ENCODE data around the gene PEX7.
A peak's percentile ranks its signal among the peaks of the same experiment; 100 is the strongest.
"Not testable (repeated sequence)": the region's sequence is repeated elsewhere in the genome, so short reads cannot be mapped to it uniquely, and the experiment has no call there.

Gene PEX7

DNA sequence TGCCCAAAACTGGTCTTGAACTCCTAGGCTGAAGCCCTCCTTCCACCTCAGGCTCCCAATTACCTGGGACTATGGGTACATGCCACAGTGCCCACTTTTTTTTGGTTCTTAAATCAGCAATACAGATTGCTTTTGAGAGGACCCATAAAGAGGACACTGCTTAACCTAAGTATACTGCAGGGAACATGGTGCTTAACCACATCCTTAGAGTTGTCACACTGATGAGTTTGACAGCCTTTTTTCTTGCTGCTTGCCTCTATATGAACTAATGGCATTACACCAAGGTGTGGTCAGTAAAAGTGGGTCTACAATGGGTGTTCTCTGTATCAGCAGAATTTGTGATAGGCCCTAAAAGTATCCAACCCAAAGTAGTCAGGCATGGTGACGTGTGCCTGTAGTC lies 92.6 kb downstream of the PEX7 start:
- no peak for DNase-seq

DNA sequence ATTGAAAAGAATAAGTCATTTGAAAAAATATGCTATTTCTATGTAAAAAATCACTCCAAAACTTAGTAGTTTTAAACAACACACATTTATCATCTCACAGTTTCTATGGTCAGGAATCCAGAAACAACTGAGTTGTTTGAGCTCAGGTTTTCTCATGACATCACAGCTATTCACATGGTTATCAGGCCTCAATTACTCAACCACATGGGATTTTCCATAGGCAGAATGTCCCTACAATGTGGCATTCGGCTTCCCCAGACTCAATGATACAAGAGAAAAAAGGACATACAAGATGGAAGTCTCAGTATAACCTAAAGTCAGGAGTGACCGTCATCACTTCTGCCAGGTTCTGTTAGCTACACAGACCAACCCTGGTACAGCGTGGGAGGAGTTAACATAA lies 96.3 kb downstream of the PEX7 start:
- DNase-seq = no peak

DNA sequence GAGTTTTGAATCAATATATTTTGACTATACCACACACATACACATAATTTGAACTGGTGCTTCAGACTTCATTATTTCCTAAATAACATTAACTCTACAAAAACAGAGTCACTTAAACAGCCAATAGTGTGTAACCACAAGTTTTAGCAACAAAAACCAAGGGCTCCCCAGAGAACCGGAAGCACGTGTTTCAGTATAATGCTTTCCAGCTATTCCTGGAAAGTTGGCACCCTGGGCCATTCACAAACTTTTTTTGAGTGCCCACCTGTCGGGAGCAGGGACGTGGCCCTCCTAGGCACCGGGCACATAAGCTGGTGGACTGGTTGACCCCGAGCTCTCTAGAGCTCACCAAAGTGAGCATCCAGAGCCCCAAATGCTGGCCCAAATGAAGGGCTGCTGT lies 97.8 kb downstream of the PEX7 start:
- peak; percentile 39 for DNase-seq

DNA sequence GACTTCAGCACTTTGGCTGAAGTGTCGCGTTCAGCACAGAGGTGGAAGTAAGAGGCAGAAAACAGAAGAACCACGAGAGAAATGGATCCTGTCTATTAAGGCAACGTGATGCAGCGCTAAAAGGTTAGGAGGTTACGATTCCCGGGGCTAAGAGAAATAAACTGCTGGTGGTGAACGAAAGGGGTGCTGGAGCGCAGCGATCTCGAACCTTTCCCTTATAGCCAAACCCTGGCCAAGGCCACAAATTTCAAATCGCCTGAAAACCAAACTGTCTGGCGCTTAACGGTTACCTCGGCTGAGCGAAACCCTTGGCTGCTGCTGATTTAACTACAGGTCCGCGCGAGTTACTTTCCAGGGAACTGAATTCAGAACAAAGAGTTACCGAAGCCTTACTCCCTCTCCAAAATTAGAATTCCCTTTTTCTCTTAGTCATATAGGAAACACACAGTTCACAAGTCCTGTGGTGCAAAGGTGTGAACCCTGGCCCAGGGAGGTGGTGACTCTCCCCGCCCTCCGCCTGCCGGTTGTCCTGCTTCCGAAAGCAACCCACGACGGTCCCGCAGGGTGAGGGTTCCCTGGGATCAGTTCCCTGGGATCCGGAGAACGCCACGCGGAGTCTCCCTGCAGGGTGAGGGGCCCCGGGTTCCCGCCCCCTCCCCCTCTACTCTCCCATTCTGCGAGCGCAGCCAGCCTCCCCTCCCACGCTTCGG lies 98.4 kb downstream of the PEX7 start:
- DNase-seq = peak; percentile 53

DNA sequence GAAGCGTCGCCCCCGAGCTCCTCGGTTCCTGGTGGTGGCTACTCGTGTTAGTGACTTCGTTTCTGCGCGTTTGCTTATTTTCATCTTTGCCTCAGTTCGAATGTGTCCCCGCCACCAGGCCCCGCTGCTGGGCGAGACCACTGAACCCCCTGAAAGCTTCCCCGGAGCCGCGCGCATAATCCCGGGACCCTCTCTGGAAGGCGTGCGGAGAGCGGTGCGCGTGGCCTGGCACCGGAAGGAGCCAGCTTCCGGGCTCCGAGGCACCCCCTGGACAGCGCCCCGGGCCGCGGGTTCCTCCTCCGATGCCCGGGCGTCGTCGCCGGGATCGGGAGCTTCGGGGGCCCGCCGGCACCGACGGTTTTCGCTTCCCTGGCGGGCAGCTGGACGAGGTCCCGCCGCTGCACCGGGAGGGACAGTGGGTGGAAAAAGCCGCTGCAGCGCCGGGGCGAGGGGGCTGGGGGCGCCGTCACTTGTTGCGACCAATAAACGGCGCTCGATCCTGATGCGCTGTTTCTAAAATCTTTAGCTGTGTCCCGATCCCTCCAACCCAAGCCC lies 99.1 kb downstream of the PEX7 start:
- peak; percentile 35 for DNase-seq

DNA sequence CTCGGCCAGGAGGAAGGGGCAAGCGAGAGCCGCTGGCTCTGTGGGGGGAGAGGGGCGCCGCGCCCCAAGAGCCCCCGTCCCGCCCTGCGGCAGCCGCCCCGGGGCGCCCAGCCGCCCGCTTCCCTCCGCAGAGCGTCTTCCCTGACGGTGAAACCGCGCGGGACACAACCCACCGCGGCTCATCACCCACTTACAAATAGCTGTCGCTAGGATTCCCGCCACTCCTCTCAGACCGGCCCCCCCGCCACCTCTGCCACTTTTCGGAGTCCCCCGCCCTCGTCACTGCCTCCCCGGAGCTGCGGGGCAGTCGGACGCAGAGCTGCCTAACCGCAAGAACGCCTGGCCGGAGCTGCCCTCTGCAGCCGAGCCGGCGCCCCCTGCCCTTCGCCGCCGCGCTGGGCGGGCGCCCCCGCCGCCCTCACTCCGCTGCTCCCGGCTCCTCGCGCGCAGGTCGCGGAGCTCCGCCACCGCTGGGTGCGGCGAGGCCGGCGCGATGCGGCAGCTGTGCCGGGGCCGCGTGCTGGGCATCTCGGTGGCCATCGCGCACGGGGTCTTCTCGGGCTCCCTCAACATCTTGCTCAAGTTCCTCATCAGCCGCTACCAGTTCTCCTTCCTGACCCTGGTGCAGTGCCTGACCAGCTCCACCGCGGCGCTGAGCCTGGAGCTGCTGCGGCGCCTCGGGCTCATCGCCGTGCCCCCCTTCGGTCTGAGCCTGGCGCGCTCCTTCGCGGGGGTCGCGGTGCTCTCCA lies 99.7 kb downstream of the PEX7 start, which contains the start of gene SLC35D3:
Gene SLC35D3, plus strand, starts transcription at position 366 of the 749 bp plus-strand sequence. Its CDS starts 128 bp downstream, at position 494.
- peak; percentile 68 for DNase-seq

DNA sequence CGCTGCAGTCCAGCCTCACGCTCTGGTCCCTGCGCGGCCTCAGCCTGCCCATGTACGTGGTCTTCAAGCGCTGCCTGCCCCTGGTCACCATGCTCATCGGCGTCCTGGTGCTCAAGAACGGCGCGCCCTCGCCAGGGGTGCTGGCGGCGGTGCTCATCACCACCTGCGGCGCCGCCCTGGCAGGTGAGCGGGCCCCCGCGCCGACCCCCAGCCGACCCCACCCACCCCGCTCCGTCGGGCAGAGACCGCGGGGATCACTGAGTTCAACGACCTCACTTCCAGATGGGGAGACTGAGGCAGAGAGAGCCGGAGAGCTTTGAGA lies 100.3 kb downstream of the PEX7 start:
- DNase-seq = no peak

DNA sequence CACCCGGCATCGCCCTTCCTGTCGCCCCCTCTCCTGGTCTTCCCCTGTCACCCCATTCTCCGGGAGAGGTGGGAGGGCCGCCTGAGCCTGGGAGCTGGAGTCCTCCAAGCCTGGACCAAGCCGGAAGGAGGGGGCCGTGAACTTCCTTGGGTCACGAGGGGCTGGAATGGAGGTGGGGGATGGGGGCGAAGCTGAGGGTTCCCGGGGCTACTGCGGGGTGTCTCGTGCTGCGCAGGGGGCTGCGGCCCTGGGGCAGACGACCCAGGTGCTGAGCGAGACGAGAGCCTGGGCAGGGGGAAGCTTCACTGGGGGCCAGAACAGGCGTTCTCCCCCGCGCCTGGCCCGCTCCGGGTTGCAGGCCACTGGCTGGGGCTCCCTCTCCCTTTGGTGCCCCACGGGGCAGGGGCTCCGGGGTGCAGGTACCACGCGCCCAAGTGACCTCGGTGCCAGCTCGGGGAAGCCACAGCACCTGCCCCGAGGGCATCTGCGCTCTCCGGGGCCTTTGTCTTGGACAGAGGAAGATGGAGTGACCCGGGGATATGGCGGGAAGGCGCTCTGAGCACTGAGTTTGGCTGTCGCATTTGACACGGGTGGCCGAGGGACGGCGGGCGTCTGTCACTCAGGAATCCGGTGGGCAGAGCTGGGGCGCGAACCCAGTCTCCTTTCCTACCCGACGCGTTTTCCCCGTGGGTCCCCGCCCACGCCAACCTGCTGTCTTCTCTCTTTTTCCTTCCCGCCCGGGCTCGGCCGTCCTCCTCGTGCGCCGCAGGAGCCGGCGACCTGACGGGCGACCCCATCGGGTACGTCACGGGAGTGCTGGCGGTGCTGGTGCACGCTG lies 100.9 kb downstream of the PEX7 start:
- peak; percentile 54 for DNase-seq

DNA sequence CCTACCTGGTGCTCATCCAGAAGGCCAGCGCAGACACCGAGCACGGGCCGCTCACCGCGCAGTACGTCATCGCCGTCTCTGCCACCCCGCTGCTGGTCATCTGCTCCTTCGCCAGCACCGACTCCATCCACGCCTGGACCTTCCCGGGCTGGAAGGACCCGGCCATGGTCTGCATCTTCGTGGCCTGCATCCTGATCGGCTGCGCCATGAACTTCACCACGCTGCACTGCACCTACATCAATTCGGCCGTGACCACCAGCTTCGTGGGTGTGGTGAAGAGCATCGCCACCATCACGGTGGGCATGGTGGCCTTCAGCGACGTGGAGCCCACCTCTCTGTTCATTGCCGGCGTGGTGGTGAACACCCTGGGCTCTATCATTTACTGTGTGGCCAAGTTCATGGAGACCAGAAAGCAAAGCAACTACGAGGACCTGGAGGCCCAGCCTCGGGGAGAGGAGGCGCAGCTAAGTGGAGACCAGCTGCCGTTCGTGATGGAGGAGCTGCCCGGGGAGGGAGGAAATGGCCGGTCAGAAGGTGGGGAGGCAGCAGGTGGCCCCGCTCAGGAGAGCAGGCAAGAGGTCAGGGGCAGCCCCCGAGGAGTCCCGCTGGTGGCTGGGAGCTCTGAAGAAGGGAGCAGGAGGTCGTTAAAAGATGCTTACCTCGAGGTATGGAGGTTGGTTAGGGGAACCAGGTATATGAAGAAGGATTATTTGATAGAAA lies 101.7 kb downstream of the PEX7 start:
- no peak for DNase-seq

DNA sequence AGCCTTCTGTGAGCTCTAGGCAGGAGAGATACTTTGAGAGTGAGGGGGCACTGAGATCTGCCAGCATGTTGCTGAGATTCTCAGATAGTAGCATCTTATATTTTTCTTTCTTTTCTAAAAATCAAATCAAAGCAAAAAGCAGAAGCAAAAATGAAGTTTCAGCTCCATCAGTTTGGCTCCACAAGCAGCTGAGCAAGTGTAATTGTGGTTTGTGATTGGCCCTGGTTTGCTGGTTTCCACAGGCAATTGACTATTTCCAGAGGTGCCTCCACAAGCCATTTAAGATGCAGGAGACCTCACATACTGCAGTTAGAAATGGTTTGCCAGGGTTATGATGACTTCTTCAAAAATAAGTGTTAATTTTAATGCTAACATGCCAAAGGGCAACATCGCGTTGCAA lies 104.0 kb downstream of the PEX7 start:
- DNase-seq = no peak

DNA sequence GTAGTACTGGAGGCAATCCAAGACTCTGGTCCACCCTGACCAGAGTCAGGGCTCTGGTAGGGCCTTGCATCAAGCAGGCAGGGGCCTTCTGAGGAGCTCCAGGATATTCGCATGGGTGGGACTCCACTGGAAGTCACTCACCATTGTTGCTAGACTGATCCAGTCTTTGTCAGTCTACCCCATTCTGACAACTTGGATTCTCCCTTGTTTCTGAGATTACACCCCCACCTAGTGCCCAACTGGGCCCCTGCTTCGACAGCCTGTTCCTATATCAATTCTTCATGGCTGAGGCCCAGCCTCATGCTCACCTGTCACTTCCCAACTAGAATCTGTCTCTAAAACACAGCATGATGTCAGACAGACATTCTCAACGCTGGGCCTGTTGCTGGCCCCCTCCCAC lies 104.9 kb downstream of the PEX7 start:
- DNase-seq = peak; percentile 74

DNA sequence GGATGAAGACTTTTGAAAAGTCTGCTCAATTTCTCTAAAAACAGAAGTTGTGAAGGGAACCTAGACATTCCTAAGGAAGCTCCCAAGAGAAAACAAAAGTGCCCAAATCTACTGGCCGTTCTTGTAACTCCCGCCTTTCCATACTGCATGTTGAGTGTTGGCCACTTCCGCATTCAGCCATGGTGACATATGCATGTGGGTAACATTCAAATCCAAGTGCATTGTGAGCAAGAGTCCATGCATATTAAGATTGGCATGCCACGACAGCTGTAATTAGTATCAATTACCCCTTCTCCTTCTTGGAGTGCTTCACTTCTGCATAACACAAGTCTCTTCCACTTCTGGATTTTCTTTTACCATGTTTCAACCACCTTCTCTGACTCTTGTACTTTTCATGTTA lies 108.1 kb downstream of the PEX7 start:
- DNase-seq = no peak

DNA sequence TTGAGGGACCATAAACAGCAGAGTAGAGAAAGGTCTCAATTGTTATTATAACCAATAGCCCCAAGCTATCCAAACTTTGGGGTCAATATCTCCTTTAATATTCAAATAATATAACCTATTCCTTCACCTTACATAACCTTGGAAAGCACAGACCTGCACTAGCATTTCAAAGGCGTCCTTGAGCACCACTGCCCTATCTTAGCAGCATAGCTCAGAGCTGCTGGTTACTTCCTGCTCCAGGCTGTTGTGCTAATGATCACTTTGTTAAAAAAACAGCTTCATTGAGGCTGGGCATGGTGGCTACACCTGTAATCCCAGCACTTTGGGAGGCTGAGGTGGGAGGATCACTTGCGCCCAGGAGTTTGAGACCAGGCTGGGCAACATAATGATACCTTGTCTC lies 110.2 kb downstream of the PEX7 start:
- no peak for DNase-seq

DNA sequence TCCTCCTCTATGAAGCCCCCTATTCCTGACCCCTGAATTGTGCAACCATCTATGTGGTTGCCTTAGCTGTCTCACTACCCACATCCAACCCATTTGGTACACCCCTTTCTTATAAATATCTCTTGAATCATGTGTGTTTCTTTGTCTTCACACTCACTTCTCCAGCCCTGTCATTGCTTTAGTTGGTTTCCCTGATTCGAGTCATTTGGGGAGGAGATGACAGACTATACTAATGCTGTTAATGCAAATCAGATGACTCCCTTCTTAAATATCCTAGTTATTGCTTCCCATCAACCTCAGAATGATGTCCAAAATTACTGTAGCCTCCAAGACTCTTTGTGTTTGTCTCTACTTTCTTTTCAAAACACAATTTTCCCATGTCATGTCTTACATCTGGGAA lies 122.7 kb downstream of the PEX7 start:
- no peak for DNase-seq

DNA sequence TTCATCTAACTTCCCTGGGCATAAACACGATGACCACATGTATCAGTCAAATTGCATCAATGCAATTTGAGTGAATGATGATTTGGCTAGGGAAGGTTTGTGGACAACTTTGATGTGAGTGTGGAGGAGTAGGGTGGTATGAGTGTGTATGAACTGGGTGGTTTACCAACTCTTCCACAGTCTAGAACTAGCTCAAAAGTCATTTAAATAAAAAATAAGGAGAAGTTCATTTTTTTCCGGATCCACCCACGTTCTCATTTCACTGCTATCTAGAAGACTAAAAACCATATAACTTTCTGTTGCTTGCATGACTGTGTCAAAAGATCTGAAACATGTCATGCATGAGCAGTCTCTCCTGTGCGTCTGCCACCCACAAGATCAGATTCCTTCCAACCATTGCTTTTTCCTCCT lies 123.3 kb downstream of the PEX7 start:
- no peak for DNase-seq

DNA sequence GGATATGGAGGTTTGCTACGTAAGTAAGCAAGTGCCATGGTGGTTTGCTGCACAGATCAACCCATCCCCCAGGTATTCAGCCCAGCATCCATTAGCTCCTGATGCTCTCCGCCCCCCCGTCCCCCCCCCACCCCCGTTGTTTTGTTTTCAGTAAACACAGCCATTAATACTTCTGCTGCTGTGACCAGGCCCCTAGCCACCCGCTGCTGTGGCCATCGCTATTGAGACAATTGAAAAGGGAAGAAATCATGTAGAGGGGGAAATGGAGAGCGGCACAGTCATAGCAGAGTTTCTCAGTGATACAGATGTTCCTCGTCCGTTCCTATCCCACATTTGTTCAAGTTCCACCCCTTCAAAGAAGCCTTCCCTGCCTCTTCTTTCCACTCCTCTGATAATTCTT lies 124.6 kb downstream of the PEX7 start:
- DNase-seq = no peak

DNA sequence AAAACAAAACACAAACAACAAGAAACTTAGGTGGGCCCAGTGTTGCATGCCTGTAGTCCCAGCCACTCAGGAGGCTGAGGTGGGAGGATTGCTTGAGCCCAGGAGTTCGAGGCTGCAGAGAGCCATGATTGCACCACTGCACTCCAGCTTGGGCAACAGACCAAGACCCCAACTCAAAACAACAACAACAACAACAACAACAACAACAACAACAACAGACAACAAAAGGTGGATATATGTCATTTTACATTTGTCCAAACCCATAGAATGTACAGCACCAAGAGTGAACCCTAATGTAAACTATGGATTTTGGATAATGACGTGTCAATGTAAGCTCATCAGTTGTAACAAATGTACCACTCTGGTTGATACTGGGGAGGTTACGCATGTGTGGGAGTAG lies 127.6 kb downstream of the PEX7 start:
- DNase-seq = not testable (repeated sequence)

DNA sequence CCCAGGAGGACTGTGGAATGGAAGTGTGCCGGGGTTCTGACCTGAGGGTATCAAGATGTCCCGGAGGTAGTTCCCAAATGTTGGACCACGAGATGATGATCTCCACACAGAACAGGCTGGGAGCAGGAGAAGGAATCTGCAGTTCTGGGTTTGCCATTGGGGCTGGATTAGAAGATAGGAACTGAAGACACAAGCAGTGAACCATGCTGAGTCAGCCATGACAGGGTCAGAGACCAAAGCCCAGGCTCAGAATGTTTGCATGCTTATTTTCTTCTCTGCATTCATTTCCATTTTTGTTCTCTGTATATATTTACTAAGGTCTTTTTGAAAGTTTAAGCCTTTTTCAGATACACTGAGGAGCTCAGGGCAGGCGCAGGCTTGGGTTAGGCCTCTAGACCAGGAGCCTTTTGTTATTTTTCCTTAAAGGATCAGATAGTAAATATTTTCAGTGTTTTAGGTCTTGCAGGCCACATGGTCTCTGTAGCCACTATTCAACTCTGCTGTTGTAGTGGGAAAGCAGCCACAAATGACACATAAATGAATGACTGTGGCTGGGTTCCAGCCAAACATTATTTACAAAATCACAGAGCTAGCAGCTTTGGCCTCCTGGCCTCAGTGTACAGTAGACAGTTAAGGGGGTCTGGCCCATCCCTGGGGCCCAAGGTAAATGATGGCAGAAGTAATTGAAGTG lies 128.2 kb downstream of the PEX7 start:
- peak; percentile 22 for DNase-seq

DNA sequence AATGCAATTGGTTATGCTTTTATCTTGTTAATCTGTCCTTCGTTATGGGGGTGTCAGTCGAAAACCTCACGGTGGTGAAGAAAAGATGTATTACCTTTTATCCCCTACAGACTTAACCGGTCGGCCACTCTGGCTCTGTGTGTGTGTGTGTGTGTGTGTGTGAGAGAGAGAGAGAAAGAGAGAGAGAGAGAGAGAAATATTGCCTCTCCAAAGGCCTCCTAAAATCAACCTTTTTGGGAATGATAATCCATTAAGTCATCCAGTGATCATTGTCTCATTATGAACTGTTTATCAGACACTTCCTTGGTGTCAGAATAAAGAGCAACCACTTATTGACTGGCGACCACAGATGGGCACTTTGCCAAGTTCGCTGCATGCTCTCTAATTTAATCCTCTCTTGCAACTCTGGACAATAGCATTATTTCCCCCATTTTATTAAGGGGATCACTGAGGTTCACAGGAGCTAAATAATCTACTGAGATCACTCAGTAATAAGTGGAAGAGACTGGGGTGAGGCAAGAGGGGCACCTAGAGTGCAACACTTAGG lies 130.4 kb downstream of the PEX7 start:
- peak; percentile 66 for DNase-seq

DNA sequence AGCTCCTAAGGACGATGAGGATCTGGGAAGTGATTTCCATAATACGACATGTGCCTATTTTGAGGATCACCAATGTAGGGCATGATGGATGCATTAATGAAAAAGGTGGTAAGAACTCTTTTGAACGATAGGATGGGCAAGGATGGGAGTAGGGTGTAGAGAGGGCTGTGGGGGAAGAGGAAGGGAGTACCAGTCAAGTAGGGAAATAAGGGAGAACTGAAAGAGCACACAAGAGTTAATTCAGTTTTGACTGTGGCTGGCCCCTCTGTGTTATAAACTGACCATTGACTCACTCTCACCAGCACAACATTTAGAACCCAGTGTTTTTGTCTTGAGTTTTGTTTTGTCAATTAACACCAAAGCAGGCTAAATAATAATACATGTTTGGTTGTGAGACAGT lies 132.7 kb downstream of the PEX7 start:
- no peak for DNase-seq

DNA sequence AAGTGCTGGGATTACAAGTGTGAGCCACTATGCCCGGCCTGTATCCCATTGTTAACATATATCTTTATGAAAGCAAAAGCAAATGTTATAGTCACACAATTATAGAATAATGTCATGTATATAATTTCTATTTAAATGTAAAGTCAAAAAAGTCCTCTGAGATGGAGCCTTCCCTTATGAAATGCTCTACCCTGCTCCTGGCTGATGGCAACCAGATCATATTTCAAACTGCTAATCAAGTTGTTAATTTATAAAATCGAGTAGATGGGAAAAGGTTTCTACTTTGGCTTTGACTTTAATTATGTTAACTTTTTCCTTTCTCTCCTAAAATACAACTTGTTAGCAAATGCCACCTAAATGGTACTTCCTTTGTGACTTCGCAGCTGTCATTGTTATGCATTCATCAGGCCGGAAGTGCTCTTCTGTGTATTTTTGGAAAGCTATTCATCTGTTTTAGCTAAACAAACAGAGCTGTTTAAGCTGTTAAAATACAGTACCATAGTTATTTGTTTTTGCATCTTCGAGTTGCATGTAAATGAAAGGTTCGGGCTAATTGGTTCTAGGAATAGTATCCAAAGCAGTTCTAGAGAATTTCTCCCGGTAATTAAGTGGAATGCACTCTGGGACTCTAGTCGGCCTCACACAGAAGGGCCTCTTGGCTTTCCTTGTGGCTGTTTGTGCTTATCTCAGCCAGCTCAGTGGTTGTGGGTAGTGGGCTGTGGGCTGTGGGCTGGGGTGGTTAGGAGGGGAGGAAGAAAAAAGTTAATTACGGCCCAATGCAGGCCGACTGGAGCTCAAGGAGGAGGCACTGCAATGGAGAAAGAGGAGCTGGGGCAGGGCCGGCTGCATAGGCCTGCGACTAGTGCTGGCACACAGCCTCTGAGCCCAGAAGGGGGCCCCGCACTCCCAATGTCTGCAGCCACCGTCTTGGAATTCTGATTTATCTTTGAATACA lies 134.5 kb downstream of the PEX7 start:
- DNase-seq = peak; percentile 91
